CD4-positive, alpha-beta T cell treated with Interleukin-15 for 4 hours (primary cell): Measurements from ENCODE around the gene GRID2.

Source experiments
- DNase-seq: peaks from one replicate; pipeline ENCODE4 v3.0.0-alpha.2; 2020; ENCODE audit warnings: low spot score

GRID2 gene

GRCh38 chr4:93084599-93085305 is 781.0 kb downstream of the GRID2 start:
- no peak for DNase-seq

- DNase-seq = no peak
These were observed 782.6 kb downstream of the GRID2 start for GRCh38 chr4:93086356-93086755.

GRCh38 chr4:93092765-93093164 is 789.0 kb downstream of the GRID2 start:
- DNase-seq = no peak

GRCh38 chr4:93103042-93103441 is 799.3 kb downstream of the GRID2 start:
- no peak for DNase-seq

- DNase-seq = no peak
These were observed 812.9 kb downstream of the GRID2 start for GRCh38 chr4:93116624-93117023.

- no peak for DNase-seq
These were observed 823.7 kb downstream of the GRID2 start for GRCh38 chr4:93127489-93127888.

- DNase-seq = no peak
These were observed 828.9 kb downstream of the GRID2 start for GRCh38 chr4:93132631-93133030.

GRCh38 chr4:93139118-93139517 is 835.4 kb downstream of the GRID2 start:
- DNase-seq = no peak

GRCh38 chr4:93143902-93144301 is 840.1 kb downstream of the GRID2 start:
- DNase-seq = no peak

GRCh38 chr4:93144644-93145043 is 840.9 kb downstream of the GRID2 start:
- no peak for DNase-seq

- DNase-seq = no peak
These were observed 843.9 kb downstream of the GRID2 start for GRCh38 chr4:93147524-93148212.

GRCh38 chr4:93152491-93152890 is 848.7 kb downstream of the GRID2 start:
- DNase-seq = no peak

GRCh38 chr4:93157986-93158385 is 854.2 kb downstream of the GRID2 start:
- no peak for DNase-seq

- DNase-seq = no peak
These were observed 864.3 kb downstream of the GRID2 start for GRCh38 chr4:93168053-93168452.

- no peak for DNase-seq
These were observed 866.2 kb downstream of the GRID2 start for GRCh38 chr4:93169966-93170365.

GRCh38 chr4:93174598-93174997 is 870.8 kb downstream of the GRID2 start:
- no peak for DNase-seq

GRCh38 chr4:93178279-93178678 is 874.5 kb downstream of the GRID2 start:
- no peak for DNase-seq

GRCh38 chr4:93179044-93179443 is 875.3 kb downstream of the GRID2 start:
- DNase-seq = no peak

GRCh38 chr4:93182722-93183121 is 879.0 kb downstream of the GRID2 start:
- no peak for DNase-seq

GRCh38 chr4:93183576-93183975 is 879.8 kb downstream of the GRID2 start:
- no peak for DNase-seq

- no peak for DNase-seq
These were observed 880.3 kb downstream of the GRID2 start for GRCh38 chr4:93184053-93184452.

- no peak for DNase-seq
These were observed 883.1 kb downstream of the GRID2 start for GRCh38 chr4:93186846-93187245.

- DNase-seq = no peak
These were observed 883.7 kb downstream of the GRID2 start for GRCh38 chr4:93187466-93187865.

- DNase-seq = no peak
These were observed 884.1 kb downstream of the GRID2 start for GRCh38 chr4:93187892-93188291.
